GM19099 (cell line): Measurements from ENCODE around the gene ALOX12B.

ENCODE experiments used
- POLR2A ChIP-seq: IDR thresholded peaks from 3 replicates; pipeline ENCODE4 v1.6.1; 2011; ENCODE audit warnings: low read depth; ENCODE audit not compliant: insufficient read length; ENCODE audit errors: extremely low read depth

The ALOX12B gene

DNA sequence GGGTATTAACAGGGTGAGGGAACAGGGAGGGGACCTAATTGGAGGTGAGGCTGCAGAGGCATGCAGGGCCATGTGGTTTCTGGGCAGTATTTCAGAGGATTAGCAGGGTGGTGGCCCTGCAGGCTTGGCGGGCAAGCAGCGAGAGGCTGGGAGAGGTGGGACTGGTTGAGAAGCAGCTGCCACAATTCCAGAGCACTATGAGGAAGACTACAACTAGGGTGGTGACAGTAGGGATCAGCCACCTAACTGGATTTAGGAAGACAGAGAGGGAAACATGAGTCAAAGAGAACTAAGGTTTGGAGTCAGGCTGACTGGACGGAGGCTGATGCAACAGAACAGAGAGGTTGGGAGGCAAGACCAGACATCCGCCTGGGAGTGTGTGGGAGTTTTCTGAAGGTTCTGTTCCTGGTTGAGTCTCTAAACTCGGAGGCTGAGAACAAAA is 18.5 kb upstream of the ALOX12B start:
- TF ChIP-seq POLR2A: no peak

GRCh38 chr17:8104911-8105310 is 17.4 kb upstream of the ALOX12B start:
- no peak for TF ChIP-seq POLR2A

DNA sequence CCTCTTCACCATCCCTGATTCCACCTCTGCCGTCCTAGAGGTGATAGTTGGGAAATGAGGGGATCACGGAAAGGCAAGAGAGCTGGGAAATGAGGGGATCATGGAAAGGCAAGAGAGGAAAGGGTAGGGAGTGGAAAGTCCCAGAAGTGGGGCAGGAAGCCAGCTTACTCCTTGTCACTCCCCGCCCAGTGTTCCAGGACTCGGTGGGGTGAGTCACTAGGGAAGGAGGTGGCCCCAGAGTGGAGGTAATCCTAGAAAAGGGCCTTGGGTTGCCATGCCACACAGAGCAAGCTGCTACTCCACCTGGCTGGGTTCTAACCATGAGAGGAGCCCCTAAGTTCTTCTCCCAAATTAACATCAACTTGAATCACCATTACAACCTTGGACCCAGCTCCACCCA is 16.0 kb upstream of the ALOX12B start:
- no peak for TF ChIP-seq POLR2A

DNA sequence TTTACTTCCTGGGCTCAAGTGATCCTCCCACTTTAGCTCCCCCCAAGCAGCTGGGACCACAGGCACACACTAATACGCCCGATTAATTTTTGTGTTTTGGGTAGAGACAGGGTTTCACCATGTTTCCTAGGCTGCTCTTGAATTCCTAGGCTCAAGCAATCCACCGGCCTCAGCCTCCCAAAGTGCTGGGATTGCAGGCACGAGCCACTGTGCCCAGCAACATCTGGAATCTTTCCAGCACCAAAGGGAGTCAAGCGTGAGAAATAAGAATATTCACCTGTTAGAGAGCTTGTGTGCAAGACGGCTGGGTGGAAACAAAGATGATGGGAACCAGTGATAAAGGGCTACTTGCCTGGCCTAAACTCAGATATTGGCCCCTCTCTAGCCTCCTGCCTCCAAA is 14.2 kb upstream of the ALOX12B start:
- no peak for TF ChIP-seq POLR2A

- TF ChIP-seq POLR2A: no peak
These were observed 13.2 kb upstream of the ALOX12B start for GRCh38 chr17:8100763-8101162.

GRCh38 chr17:8100111-8100510 is 12.6 kb upstream of the ALOX12B start:
- TF ChIP-seq POLR2A: no peak

GRCh38 chr17:8096541-8096940 is 9.0 kb upstream of the ALOX12B start:
- TF ChIP-seq POLR2A: no peak

DNA sequence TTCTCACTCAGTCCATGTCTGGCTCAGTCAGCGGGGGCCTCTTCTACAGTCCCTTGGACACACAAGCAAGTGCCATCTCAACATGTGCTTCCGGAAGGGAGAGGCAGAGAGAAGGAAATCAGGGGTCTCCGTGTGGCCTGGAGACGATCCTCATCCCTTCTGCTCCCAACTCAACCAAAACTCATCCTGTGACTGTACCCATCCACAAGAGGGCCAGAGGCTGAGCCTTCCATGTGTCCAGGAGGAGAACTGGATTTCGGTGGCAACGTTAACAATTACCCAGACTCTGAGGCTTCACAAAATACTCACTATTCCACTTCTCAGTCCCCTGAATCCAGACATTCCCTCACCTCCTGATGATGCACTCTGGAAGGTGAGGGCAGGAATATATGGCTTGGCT is 7.8 kb upstream of the ALOX12B start:
- TF ChIP-seq POLR2A: no peak

GRCh38 chr17:8091033-8091687 is 3.6 kb upstream of the ALOX12B start:
- peak; percentile 45 for TF ChIP-seq POLR2A

DNA sequence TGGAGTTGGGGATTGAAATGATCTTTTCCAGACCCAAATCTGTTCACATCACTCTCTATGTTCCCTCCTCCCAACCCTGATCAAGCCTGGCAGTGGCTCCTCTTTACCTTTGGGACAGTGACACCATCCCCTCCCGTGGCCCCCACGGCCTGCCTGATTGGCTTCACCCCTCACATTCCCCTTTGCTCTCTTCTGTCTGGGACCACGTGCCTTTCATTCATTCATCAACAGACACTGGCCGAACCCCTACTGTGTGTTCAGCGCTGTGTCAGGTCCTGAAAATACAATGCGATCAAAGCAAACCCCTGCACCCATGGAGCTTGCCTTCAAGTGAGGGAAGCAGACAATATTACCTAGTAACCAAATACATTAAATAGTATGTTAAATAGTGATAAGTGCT is 2.2 kb upstream of the ALOX12B start:
- no peak for TF ChIP-seq POLR2A

DNA sequence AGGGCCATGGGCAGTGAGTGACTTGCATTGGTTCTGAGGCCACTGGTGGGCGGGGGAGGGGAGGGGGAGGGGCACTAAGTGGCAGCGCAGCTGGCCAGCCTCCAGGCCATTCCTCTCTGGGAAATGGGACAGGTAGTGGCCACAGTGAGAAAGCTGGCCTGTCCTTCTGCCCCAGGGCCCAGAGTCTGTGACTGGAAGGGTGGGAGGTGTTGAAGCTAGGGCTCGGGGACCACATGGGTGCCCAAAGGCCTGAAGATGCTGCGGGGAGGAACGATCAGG is 375 bp upstream of the ALOX12B start:
- TF ChIP-seq POLR2A: no peak

GRCh38 chr17:8084250-8084649 is 3.3 kb downstream of the ALOX12B start:
- TF ChIP-seq POLR2A: no peak

- no peak for TF ChIP-seq POLR2A
These were observed 5.2 kb downstream of the ALOX12B start for GRCh38 chr17:8082292-8082691.

- no peak for TF ChIP-seq POLR2A
These were observed 5.6 kb downstream of the ALOX12B start for GRCh38 chr17:8081876-8082275.

DNA sequence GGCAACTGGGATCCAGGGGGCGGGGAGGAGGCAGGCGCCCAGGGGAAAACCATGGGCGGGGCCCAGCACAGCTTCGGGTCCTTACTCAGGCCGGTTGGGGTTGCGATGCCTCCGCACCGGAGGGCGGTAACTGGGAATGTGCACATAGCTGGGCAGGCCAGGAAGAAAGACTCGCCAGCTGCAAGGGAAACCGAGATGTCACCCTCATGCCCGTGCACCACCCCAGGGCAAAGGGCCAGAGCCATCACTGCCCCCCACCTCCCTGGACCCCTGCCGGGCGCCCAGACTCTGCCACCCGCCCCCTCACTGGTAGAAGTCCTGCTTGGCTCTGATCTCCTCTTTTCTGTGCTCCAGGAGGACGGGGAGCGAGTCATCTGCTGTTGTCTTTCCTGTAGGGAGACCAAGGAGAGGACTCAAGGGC is 6.7 kb downstream of the ALOX12B start:
- no peak for TF ChIP-seq POLR2A

DNA sequence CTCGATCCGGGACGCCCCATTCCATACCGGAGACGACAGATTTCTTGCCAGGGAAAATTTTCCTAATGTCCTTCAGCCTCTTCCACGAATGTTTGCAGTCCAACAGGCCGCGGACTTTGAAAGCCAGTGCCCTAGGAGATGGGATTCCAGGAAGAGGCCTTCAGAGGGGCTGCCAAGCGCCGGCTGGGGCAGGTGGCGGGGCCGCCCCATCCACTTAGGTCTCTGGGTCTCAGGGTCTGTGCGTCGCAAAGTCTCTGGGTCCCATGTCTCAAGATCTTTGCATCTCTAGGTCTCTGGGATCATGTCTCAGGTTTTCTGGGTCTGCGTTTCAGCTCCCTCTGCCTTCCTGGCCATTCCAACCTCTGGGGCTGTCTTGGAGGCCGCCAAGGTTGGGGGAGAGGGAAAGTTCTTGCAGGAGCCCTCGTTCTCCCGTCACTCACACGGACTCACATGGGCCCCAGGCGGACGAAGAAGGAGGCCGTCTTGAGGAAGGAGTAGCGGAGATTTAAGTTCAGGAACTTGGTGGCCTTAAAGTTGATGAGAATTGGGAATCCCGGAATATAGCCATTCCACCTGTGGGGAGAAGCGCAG is 7.2 kb downstream of the ALOX12B start:
- no peak for TF ChIP-seq POLR2A
